ENCODE measurements around the gene PGBD5.

- TF ChIP-seq MAX (IDR thresholded peaks at IDR 0.05; ENCODE audit: low read depth) = no peak
- no peak for TF ChIP-seq SIN3A (IDR thresholded peaks at IDR 0.05; ENCODE audit: borderline replicate concordance, low read depth, low read length)
Measured at GRCh38 chr1:230316864-230317745, 109.0 kb downstream of the PGBD5 start.

All from SK-N-SH (cell line).